IPS-15b (cell line): ENCODE results near the gene GRIP1.

Source experiments
- H3K27me3 ChIP-seq: one replicate; pipeline ENCODE4 v1.6.1; 2013; ENCODE audit warnings: low read length; ENCODE audit not compliant: control insufficient read depth, insufficient read depth
- H3K36me3 ChIP-seq: one replicate; pipeline ENCODE4 v1.6.1; 2013; ENCODE audit warnings: low read length; ENCODE audit not compliant: control insufficient read depth, insufficient read depth
- H3K4me1 ChIP-seq: one replicate; pipeline ENCODE4 v1.6.1; 2013; ENCODE audit warnings: mild to moderate bottlenecking, low read length; ENCODE audit not compliant: control insufficient read depth, insufficient read depth
- H3K4me3 ChIP-seq: one replicate; pipeline ENCODE4 v1.5.1; 2013; ENCODE audit warnings: low read depth, low read length
- H3K9ac ChIP-seq: one replicate; pipeline ENCODE4 v1.6.1; 2013; ENCODE audit warnings: low read depth, mild to moderate bottlenecking, low read length
- H3K9me3 ChIP-seq: one replicate; pipeline ENCODE4 v1.6.1; 2013; ENCODE audit warnings: mild to moderate bottlenecking, low read length; ENCODE audit not compliant: control insufficient read depth, insufficient read depth

Gene GRIP1

GRCh38 chr12:66426696-66427095, 252.2 kb downstream of the GRIP1 start:
- Histone ChIP-seq H3K36me3 (no peaks in the 10 kb centered on the region), H3K4me3 (no peak overlapping the region), H3K9ac (no peak overlapping the region), H3K9me3 (no peaks in the 10 kb centered on the region), H3K4me1 (peaks cover 20% of the 10 kb centered on the region), H3K27me3 (no peaks in the 10 kb centered on the region)

GRCh38 chr12:66423266-66423665, 255.6 kb downstream of the GRIP1 start:
- Histone ChIP-seq H3K4me1 (peaks cover 20% of the 10 kb centered on the region), H3K9me3 (no peaks in the 10 kb centered on the region), H3K36me3 (no peaks in the 10 kb centered on the region), H3K4me3 (no peak overlapping the region), H3K9ac (no peak overlapping the region), H3K27me3 (no peaks in the 10 kb centered on the region)

GRCh38 chr12:66418908-66419307, 260.0 kb downstream of the GRIP1 start:
- no peaks in the 10 kb centered on the region for H3K4me1 ChIP-seq
- no peaks in the 10 kb centered on the region for H3K27me3 ChIP-seq
- H3K9me3 ChIP-seq, result no peaks in the 10 kb centered on the region
- no peaks in the 10 kb centered on the region for H3K36me3 ChIP-seq
- no peak overlapping the region for H3K9ac ChIP-seq
- H3K4me3 ChIP-seq, result no peak overlapping the region

GRCh38 chr12:66417217-66417616, 261.7 kb downstream of the GRIP1 start:
- Histone ChIP-seq H3K9ac (no peak overlapping the region), H3K4me3 (no peak overlapping the region), H3K9me3 (no peaks in the 10 kb centered on the region), H3K4me1 (no peaks in the 10 kb centered on the region), H3K36me3 (no peaks in the 10 kb centered on the region), H3K27me3 (no peaks in the 10 kb centered on the region)

GRCh38 chr12:66409195-66409871, 269.5 kb downstream of the GRIP1 start:
- Histone ChIP-seq H3K9me3 (no peaks in the 10 kb centered on the region), H3K4me1 (no peaks in the 10 kb centered on the region), H3K9ac (no peak overlapping the region), H3K4me3 (no peak overlapping the region), H3K27me3 (no peaks in the 10 kb centered on the region), H3K36me3 (no peaks in the 10 kb centered on the region)

GRCh38 chr12:66405395-66405794, 273.5 kb downstream of the GRIP1 start:
- Histone ChIP-seq H3K9me3 (no peaks in the 10 kb centered on the region), H3K27me3 (no peaks in the 10 kb centered on the region), H3K9ac (no peak overlapping the region), H3K4me3 (no peak overlapping the region), H3K4me1 (peaks cover 4% of the 10 kb centered on the region), H3K36me3 (no peaks in the 10 kb centered on the region)

GRCh38 chr12:66403746-66404145, 275.1 kb downstream of the GRIP1 start:
- peaks cover 8% of the 10 kb centered on the region for H3K4me1 ChIP-seq
- no peaks in the 10 kb centered on the region for H3K9me3 ChIP-seq
- no peak overlapping the region for H3K9ac ChIP-seq
- no peak overlapping the region for H3K4me3 ChIP-seq
- H3K27me3 ChIP-seq, result no peaks in the 10 kb centered on the region
- H3K36me3 ChIP-seq, result no peaks in the 10 kb centered on the region

- no peaks in the 10 kb centered on the region for H3K27me3 ChIP-seq
- no peaks in the 10 kb centered on the region for H3K36me3 ChIP-seq
- peaks cover 8% of the 10 kb centered on the region for H3K4me1 ChIP-seq
- no peaks in the 10 kb centered on the region for H3K9me3 ChIP-seq
- H3K4me3 ChIP-seq, result no peak overlapping the region
- no peak overlapping the region for H3K9ac ChIP-seq
Observed at GRCh38 chr12:66399911-66400306, 279.0 kb downstream of the GRIP1 start.

GRCh38 chr12:66398931-66399910, 279.7 kb downstream of the GRIP1 start:
- Histone ChIP-seq H3K4me3 (no peak overlapping the region), H3K27me3 (no peaks in the 10 kb centered on the region), H3K4me1 (peaks cover 8% of the 10 kb centered on the region), H3K36me3 (no peaks in the 10 kb centered on the region), H3K9me3 (no peaks in the 10 kb centered on the region), H3K9ac (no peak overlapping the region)

GRCh38 chr12:66397574-66398290, 281.1 kb downstream of the GRIP1 start:
- Histone ChIP-seq H3K27me3 (no peaks in the 10 kb centered on the region), H3K9ac (no peak overlapping the region), H3K9me3 (no peaks in the 10 kb centered on the region), H3K4me3 (no peak overlapping the region), H3K36me3 (no peaks in the 10 kb centered on the region), H3K4me1 (peaks cover 5% of the 10 kb centered on the region)

- Histone ChIP-seq H3K27me3 (no peaks in the 10 kb centered on the region), H3K36me3 (no peaks in the 10 kb centered on the region), H3K9ac (no peak overlapping the region), H3K4me3 (no peak overlapping the region), H3K9me3 (no peaks in the 10 kb centered on the region), H3K4me1 (no peaks in the 10 kb centered on the region)
Observed at GRCh38 chr12:66393890-66394289, 285.0 kb downstream of the GRIP1 start.
